Gastrocnemius medialis (tissue), 4 donors: ENCODE measurements around the gene FRMD4B. TPM values are rescaled to one million over a fixed set of nuclear protein-coding genes. Genes with fewer than 3 reads are reported as not detected.
"Not testable (repeated sequence)": the region's sequence is repeated elsewhere in the genome, so short reads cannot be mapped to it uniquely, and the experiment has no call there.

Experiments
- ATAC-seq, 2 donors: fragments of 150-250 bp; one replicate each; pipeline ENCODE4 v1.9.1; 2016
- DNase-seq, 2 donors: peaks; one replicate each; pipeline ENCODE4 v3.0.0-alpha.2; 2019
- H3K27ac ChIP-seq, 4 donors: fragments of 200-600 bp; sonication (generic); 1 replicate in 1 of 4; 2 replicates in 3 of 4; pipeline ENCODE4 v1.5.1; 2016 to 2018; ENCODE audit warnings: mild to moderate bottlenecking in 2 of 4, moderate library complexity in 1 of 4
- H3K27me3 ChIP-seq, 3 donors: fragments of 200-600 bp; sonication (generic) in 2 of 3; 1 replicate in 1 of 3; 2 replicates in 2 of 3; pipeline versions ENCODE4 v1.5.1 to v1.6.0; 2016 to 2019; ENCODE audit warnings: mild to moderate bottlenecking in 1 of 3, moderate library complexity in 1 of 3
- H3K36me3 ChIP-seq, 2 donors: fragments of 200-600 bp; sonication (generic) in 1 of 2; one replicate each; pipeline ENCODE4 v1.5.1; 2017 to 2018
- H3K4me1 ChIP-seq, 2 donors: fragments of 200-600 bp; sonication (generic) in 1 of 2; one replicate each; pipeline ENCODE4 v1.5.1; 2016 to 2017; ENCODE audit warnings: mild to moderate bottlenecking in 2 of 2
- H3K4me3 ChIP-seq, 4 donors: fragments of 200-600 bp; sonication (generic) in 3 of 4; 1 replicate in 1 of 4; 2 replicates in 3 of 4; pipeline ENCODE4 v1.5.1; 2016 to 2019; ENCODE audit warnings: mild to moderate bottlenecking in 2 of 4
- H3K9me3 ChIP-seq, 3 donors: fragments of 200-600 bp; sonication (generic) in 2 of 3; 1 replicate in 1 of 3; 2 replicates in 2 of 3; pipeline ENCODE4 v1.5.1; 2016 to 2019
- CTCF ChIP-seq, 5 experiments: fragments of 450-650 bp in 3 of 5; fragments of 200-600 bp in 2 of 5; sonication (generic) in 2 of 5; IDR thresholded peaks in 4 of 5; conservative IDR thresholded peaks in 1 of 5; 1 replicate in 4 of 5; 2 replicates in 1 of 5; pipeline ENCODE4 v1.5.1; 2016 to 2019; ENCODE audit warnings: antibody characterized with exemption in 5 of 5, mild to moderate bottlenecking in 3 of 5, moderate library complexity in 3 of 5
- POLR2A ChIP-seq, 2 donors: fragments of 450-650 bp; IDR thresholded peaks; one replicate each; pipeline ENCODE4 v1.6.1; 2017; ENCODE audit warnings: antibody characterized with exemption in 2 of 2, mild to moderate bottlenecking in 2 of 2, moderate library complexity in 2 of 2
- in situ Hi-C, 4 donors: fragments of 200-750 bp; cut with MboI; loops; one replicate each; pipeline versions ENCODE4 v1.15.0 to v1.8.0; 2017; ENCODE audit warnings: low sequenced_read_pairs in 4 of 4
- intact Hi-C: fragments of 100-400 bp; cut with DNase I; formaldehyde crosslinking; loops from one replicate; pipeline ENCODE4 v1.15.1; 2023; ENCODE audit warnings: low total_unique reads
- total RNA-seq, 4 donors: library from RNA; depleted of rRNA; stranded (reverse); fragments of >200 nt; gene quantifications; one replicate each; pipeline versions ENCODE4 v1.1.0 to v1.2.3, GENCODE V29; 2016

Gene FRMD4B
- total RNA-seq, 4 donors from 2014 or later, result 0.29 to 3.6 (median 1.7) TPM

- H3K27me3 ChIP-seq, result no peaks in the 10 kb centered on the region
- H3K27ac ChIP-seq, result no peak overlapping the region
- ATAC-seq, result no peak
- TF ChIP-seq POLR2A (IDR thresholded peaks at IDR 0.05), result no peak
- TF ChIP-seq CTCF (IDR thresholded peaks at IDR 0.05 in 4 of 5, conservative IDR thresholded peaks at IDR 0.05 in 1 of 5), result no peak
- H3K9me3 ChIP-seq, result no peaks in the 10 kb centered on the region
- no peak for DNase-seq
- H3K4me3 ChIP-seq, result no peak overlapping the region
- H3K4me1 ChIP-seq, result no peaks in the 10 kb centered on the region
- no peaks in the 10 kb centered on the region for H3K36me3 ChIP-seq
- intact Hi-C loops, result no loop called here
- in situ Hi-C loops, result no loop called here
These were observed 113.3 kb downstream of the FRMD4B start for GRCh38 chr3:69272556-69272955.

GRCh38 chr3:69271098-69271497, 114.8 kb downstream of the FRMD4B start:
- ATAC-seq (no peak), DNase-seq (no peak)
- TF ChIP-seq POLR2A (IDR thresholded peaks at IDR 0.05), result no peak
- no peak for TF ChIP-seq CTCF (IDR thresholded peaks at IDR 0.05 in 4 of 5, conservative IDR thresholded peaks at IDR 0.05 in 1 of 5)
- no peaks in the 10 kb centered on the region for H3K27me3 ChIP-seq
- no peaks in the 10 kb centered on the region for H3K9me3 ChIP-seq
- no peak overlapping the region for H3K4me3 ChIP-seq
- in situ Hi-C loops (no loop called here), intact Hi-C loops (no loop called here)
- no peak overlapping the region for H3K27ac ChIP-seq
- no peaks in the 10 kb centered on the region for H3K4me1 ChIP-seq
- H3K36me3 ChIP-seq, result no peaks in the 10 kb centered on the region

GRCh38 chr3:69266585-69266984, 119.3 kb downstream of the FRMD4B start:
- Histone ChIP-seq H3K4me3 (no peak overlapping the region), H3K27ac (no peak overlapping the region), H3K4me1 (no peaks in the 10 kb centered on the region), H3K36me3 (no peaks in the 10 kb centered on the region), H3K27me3 (no peaks in the 10 kb centered on the region), H3K9me3 (no peaks in the 10 kb centered on the region)
- in situ Hi-C loops (no loop called here), intact Hi-C loops (no loop called here)
- no peak for TF ChIP-seq CTCF (IDR thresholded peaks at IDR 0.05 in 4 of 5, conservative IDR thresholded peaks at IDR 0.05 in 1 of 5)
- no peak for TF ChIP-seq POLR2A (IDR thresholded peaks at IDR 0.05)
- no peak for DNase-seq
- ATAC-seq, result no peak

- H3K9me3 ChIP-seq, H3K27ac ChIP-seq, in situ Hi-C loops, H3K36me3 ChIP-seq, DNase-seq, H3K27me3 ChIP-seq, ATAC-seq, H3K4me1 ChIP-seq, intact Hi-C loops, H3K4me3 ChIP-seq: not testable (repeated sequence)
These were observed 119.8 kb downstream of the FRMD4B start for GRCh38 chr3:69266071-69266470.

- H3K27me3 ChIP-seq, H3K9me3 ChIP-seq, H3K36me3 ChIP-seq, H3K27ac ChIP-seq, in situ Hi-C loops, H3K4me1 ChIP-seq, intact Hi-C loops, H3K4me3 ChIP-seq, DNase-seq, ATAC-seq: not testable (repeated sequence)
These were observed 125.0 kb downstream of the FRMD4B start for GRCh38 chr3:69260843-69261405.

GRCh38 chr3:69260216-69260787, 125.6 kb downstream of the FRMD4B start:
- DNase-seq, result no peak
- Histone ChIP-seq H3K36me3 (no peaks in the 10 kb centered on the region), H3K27ac (no peak overlapping the region), H3K9me3 (no peaks in the 10 kb centered on the region), H3K27me3 (no peaks in the 10 kb centered on the region), H3K4me1 (no peaks in the 10 kb centered on the region), H3K4me3 (no peak overlapping the region)
- intact Hi-C loops, result no loop called here
- TF ChIP-seq CTCF (IDR thresholded peaks at IDR 0.05 in 4 of 5, conservative IDR thresholded peaks at IDR 0.05 in 1 of 5) (no peak), POLR2A (IDR thresholded peaks at IDR 0.05) (no peak)
- no peak for ATAC-seq
- in situ Hi-C loops, result no loop called here
